Gastroesophageal sphincter (tissue), 3 donors: ENCODE data around the gene CYREN.

Experiments
- POLR2A ChIP-seq, 2 donors: fragments of 450-650 bp; IDR thresholded peaks; one replicate each; pipeline ENCODE4 v1.6.1; 2017; ENCODE audit warnings: antibody characterized with exemption in 2 of 2, mild to moderate bottlenecking in 2 of 2, moderate library complexity in 1 of 2
- TF ChIP-seq, protein P1 (sequence below), 4 experiments: fragments of 200-600 bp in 2 of 4; fragments of 450-650 bp in 2 of 4; sonication (generic) in 1 of 4; IDR thresholded peaks; one replicate each; pipeline ENCODE4 v1.5.1; 2017 to 2019; ENCODE audit warnings: antibody characterized with exemption in 4 of 4, mild to moderate bottlenecking in 2 of 4, moderate library complexity in 2 of 4

DNA sequence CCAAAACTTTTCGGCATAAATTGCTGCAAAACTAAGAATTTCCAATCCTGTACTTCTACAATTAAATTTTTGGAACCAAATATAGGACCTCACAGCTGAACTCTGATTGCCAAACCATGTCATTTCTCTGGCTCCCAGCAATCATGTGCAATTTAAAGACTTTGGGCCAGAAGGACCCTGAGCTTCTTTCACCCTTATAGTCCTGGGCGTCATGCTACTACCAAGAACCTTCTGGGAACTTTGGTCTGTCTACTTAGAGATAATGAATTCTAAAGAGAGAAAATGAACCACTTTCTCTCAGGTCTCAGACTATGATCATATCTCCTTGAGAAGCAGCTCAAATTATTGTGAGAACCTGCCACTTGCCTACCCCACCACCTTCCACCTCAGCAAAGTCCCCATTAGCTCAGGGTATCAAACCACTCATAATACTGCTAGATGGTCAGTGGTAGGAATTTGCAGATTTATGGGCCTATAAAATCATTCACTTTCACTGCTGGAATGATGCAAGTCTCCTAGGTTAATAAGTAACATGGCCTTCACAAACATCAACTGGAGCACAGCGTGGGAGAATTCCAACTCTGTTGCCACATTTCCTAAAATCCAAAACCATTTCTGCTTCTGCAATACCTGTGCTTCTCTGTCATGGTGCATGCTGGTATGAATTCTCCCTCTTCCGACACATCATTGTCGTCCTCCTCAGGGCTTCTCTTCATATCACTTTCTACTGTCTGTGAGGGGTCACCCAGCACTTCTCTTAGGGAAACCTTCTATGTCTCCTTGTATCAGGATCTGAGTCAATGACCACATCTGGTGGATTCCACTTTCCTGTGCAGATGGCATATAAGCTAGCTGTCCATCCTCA is 47.4 kb upstream of the CYREN start:
- TF ChIP-seq POLR2A (IDR thresholded peaks at IDR 0.05), result no peak
- TF ChIP-seq, protein P1, sequence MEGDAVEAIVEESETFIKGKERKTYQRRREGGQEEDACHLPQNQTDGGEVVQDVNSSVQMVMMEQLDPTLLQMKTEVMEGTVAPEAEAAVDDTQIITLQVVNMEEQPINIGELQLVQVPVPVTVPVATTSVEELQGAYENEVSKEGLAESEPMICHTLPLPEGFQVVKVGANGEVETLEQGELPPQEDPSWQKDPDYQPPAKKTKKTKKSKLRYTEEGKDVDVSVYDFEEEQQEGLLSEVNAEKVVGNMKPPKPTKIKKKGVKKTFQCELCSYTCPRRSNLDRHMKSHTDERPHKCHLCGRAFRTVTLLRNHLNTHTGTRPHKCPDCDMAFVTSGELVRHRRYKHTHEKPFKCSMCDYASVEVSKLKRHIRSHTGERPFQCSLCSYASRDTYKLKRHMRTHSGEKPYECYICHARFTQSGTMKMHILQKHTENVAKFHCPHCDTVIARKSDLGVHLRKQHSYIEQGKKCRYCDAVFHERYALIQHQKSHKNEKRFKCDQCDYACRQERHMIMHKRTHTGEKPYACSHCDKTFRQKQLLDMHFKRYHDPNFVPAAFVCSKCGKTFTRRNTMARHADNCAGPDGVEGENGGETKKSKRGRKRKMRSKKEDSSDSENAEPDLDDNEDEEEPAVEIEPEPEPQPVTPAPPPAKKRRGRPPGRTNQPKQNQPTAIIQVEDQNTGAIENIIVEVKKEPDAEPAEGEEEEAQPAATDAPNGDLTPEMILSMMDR (IDR thresholded peaks at IDR 0.05), result no peak
